Astrocyte (in vitro differentiated cells and primary cell): ENCODE data around the gene PLEKHM3. TPM values are rescaled to one million over a fixed set of nuclear protein-coding genes. Genes with fewer than 3 reads are reported as not detected.

Experiments
- DNase-seq: peaks from one replicate; pipeline ENCODE4 v3.0.0-alpha.2; 2010; ENCODE audit warnings: low read depth
- FAIRE-seq: peaks from 2 replicates; lab custom pipeline; 2011; peaks lifted over from hg19 to GRCh38; lab: Jason Lieb, UNC
- H2AFZ ChIP-seq: 2 replicates; pipeline ENCODE4 v1.6.0; 2012; ENCODE audit warnings: low read depth, low read length, inconsistent platforms
- H3K27ac ChIP-seq: 2 replicates; pipeline ENCODE4 v1.5.1; 2011; ENCODE audit warnings: low read depth, low read length, inconsistent platforms
- H3K27me3 ChIP-seq: 2 replicates; pipeline ENCODE4 v1.6.0; 2011; ENCODE audit warnings: low read length, inconsistent platforms; ENCODE audit not compliant: insufficient read depth
- H3K36me3 ChIP-seq: 2 replicates; pipeline ENCODE4 v1.5.1; 2011; ENCODE audit warnings: low read length, inconsistent platforms; ENCODE audit not compliant: insufficient read depth
- H3K4me1 ChIP-seq: 2 replicates; pipeline ENCODE4 v1.5.1; 2011; ENCODE audit warnings: low read length, inconsistent platforms; ENCODE audit not compliant: insufficient read depth
- H3K4me2 ChIP-seq: 2 replicates; pipeline ENCODE4 v1.6.0; 2012; ENCODE audit warnings: low read length, inconsistent platforms
- H3K4me3 ChIP-seq: 2 replicates; pipeline ENCODE4 v1.5.1; 2011; ENCODE audit warnings: low read depth, mild to moderate bottlenecking, low read length, inconsistent platforms; ENCODE audit not compliant: insufficient read depth
- H3K79me2 ChIP-seq: 2 replicates; pipeline ENCODE4 v1.6.0; 2012; ENCODE audit warnings: mild to moderate bottlenecking, low read length, inconsistent platforms; ENCODE audit not compliant: insufficient read depth
- H3K9ac ChIP-seq: 2 replicates; pipeline ENCODE4 v1.6.0; 2012; ENCODE audit warnings: mild to moderate bottlenecking, low read length, inconsistent platforms
- H3K9me3 ChIP-seq: 2 replicates; pipeline ENCODE4 v1.5.1; 2012; ENCODE audit warnings: low read depth, mild to moderate bottlenecking, low read length, inconsistent platforms; ENCODE audit not compliant: insufficient read depth
- H4K20me1 ChIP-seq: 2 replicates; pipeline ENCODE4 v1.6.0; 2012; ENCODE audit warnings: low read length, inconsistent platforms; ENCODE audit not compliant: insufficient read depth
- H3K27ac Mint-ChIP-seq: one replicate; pipeline ENCODE4 v1.8.0; 2021; ENCODE audit warnings: mild to moderate bottlenecking, mixed read lengths; ENCODE audit not compliant: unreplicated experiment
- H3K27me3 Mint-ChIP-seq: one replicate; pipeline ENCODE4 v1.8.0; 2021; ENCODE audit warnings: low read depth, mixed read lengths; ENCODE audit not compliant: unreplicated experiment
- H3K36me3 Mint-ChIP-seq: one replicate; pipeline ENCODE4 v1.8.0; 2021; ENCODE audit warnings: low read depth, mixed read lengths; ENCODE audit not compliant: unreplicated experiment
- H3K4me1 Mint-ChIP-seq: one replicate; pipeline ENCODE4 v1.8.0; 2021; ENCODE audit warnings: low read depth, mixed read lengths; ENCODE audit not compliant: unreplicated experiment
- H3K4me3 Mint-ChIP-seq: one replicate; pipeline ENCODE4 v1.8.0; 2021; ENCODE audit warnings: mild to moderate bottlenecking, moderate library complexity, mixed read lengths; ENCODE audit not compliant: unreplicated experiment
- H3K9me3 Mint-ChIP-seq: one replicate; pipeline ENCODE4 v1.8.0; 2021; ENCODE audit warnings: mild to moderate bottlenecking, mixed read lengths; ENCODE audit not compliant: unreplicated experiment
- CTCF ChIP-seq: IDR thresholded peaks from 2 replicates; pipeline ENCODE4 v1.5.1; 2011; ENCODE audit warnings: low read depth, mild to moderate bottlenecking, inconsistent platforms, low read length, moderate library complexity; ENCODE audit not compliant: insufficient read depth
- EZH2 ChIP-seq: IDR thresholded peaks from 2 replicates; pipeline ENCODE4 v1.6.1; 2012; ENCODE audit warnings: mild to moderate bottlenecking, low read length, inconsistent platforms; ENCODE audit not compliant: insufficient read depth
- total RNA-seq: library from RNA; stranded (reverse); gene quantifications from 2 replicates; pipeline ENCODE4 v1.2.1, GENCODE V29; 2021

The PLEKHM3 gene
- total RNA-seq, 1 donor from 2014 or later: 9.1 TPM

GRCh38 chr2:207987025-207987716, 38.2 kb downstream of the PLEKHM3 start:
- Histone ChIP-seq H3K27me3 (no peaks in the 10 kb centered on the region), H3K36me3 (no peaks in the 10 kb centered on the region), H3K4me2 (no peak overlapping the region), H3K4me3 (no peak overlapping the region), H3K9ac (no peak overlapping the region), H3K9me3 (no peaks in the 10 kb centered on the region), H3K27ac (no peak overlapping the region), H3K4me1 (no peaks in the 10 kb centered on the region), H2AFZ (no peak overlapping the region), H4K20me1 (peaks cover 13% of the 10 kb centered on the region), H3K79me2 (no peaks in the 10 kb centered on the region)
- Mint-ChIP-seq H3K36me3 (no peaks in the 10 kb centered on the region), H3K9me3 (no peaks in the 10 kb centered on the region), H3K4me3 (no peak overlapping the region), H3K27ac (no peak overlapping the region), H3K4me1 (no peaks in the 10 kb centered on the region), H3K27me3 (no peaks in the 10 kb centered on the region)
- no peak for DNase-seq
- no peak for TF ChIP-seq EZH2
- TF ChIP-seq CTCF: no peak
- no peak for FAIRE-seq

GRCh38 chr2:207984765-207985480, 40.4 kb downstream of the PLEKHM3 start:
- no peak overlapping the region for H3K4me2 ChIP-seq
- H4K20me1 ChIP-seq: peaks cover 13% of the 10 kb centered on the region
- no peak for DNase-seq
- no peak overlapping the region for H3K27ac ChIP-seq
- H2AFZ ChIP-seq: no peak overlapping the region
- H3K27ac Mint-ChIP-seq: no peak overlapping the region
- H3K36me3 ChIP-seq: no peaks in the 10 kb centered on the region
- no peak for FAIRE-seq
- no peaks in the 10 kb centered on the region for H3K4me1 ChIP-seq
- H3K4me1 Mint-ChIP-seq: no peaks in the 10 kb centered on the region
- H3K27me3 Mint-ChIP-seq: no peaks in the 10 kb centered on the region
- H3K9me3 Mint-ChIP-seq: no peaks in the 10 kb centered on the region
- H3K36me3 Mint-ChIP-seq: no peaks in the 10 kb centered on the region
- H3K9ac ChIP-seq: no peak overlapping the region
- no peak overlapping the region for H3K4me3 Mint-ChIP-seq
- no peaks in the 10 kb centered on the region for H3K79me2 ChIP-seq
- TF ChIP-seq CTCF: no peak
- TF ChIP-seq EZH2: no peak
- H3K27me3 ChIP-seq: no peaks in the 10 kb centered on the region
- no peaks in the 10 kb centered on the region for H3K9me3 ChIP-seq
- H3K4me3 ChIP-seq: no peak overlapping the region

GRCh38 chr2:207983641-207984042, 41.7 kb downstream of the PLEKHM3 start:
- Histone ChIP-seq H4K20me1 (peaks cover 13% of the 10 kb centered on the region), H3K4me3 (no peak overlapping the region), H3K36me3 (no peaks in the 10 kb centered on the region), H3K79me2 (no peaks in the 10 kb centered on the region), H3K9ac (no peak overlapping the region), H3K4me2 (no peak overlapping the region), H3K9me3 (no peaks in the 10 kb centered on the region), H3K27ac (no peak overlapping the region), H3K4me1 (no peaks in the 10 kb centered on the region), H3K27me3 (no peaks in the 10 kb centered on the region), H2AFZ (no peak overlapping the region)
- Mint-ChIP-seq H3K4me1 (no peaks in the 10 kb centered on the region), H3K27ac (no peak overlapping the region), H3K4me3 (no peak overlapping the region), H3K27me3 (no peaks in the 10 kb centered on the region), H3K9me3 (no peaks in the 10 kb centered on the region), H3K36me3 (no peaks in the 10 kb centered on the region)
- no peak for FAIRE-seq
- TF ChIP-seq CTCF: no peak
- TF ChIP-seq EZH2: no peak
- DNase-seq: no peak
